ENCODE measurements around the gene ARMC9.
"Not testable (repeated sequence)": the region's sequence is repeated elsewhere in the genome, so short reads cannot be mapped to it uniquely, and the experiment has no call there.

The ARMC9 gene

DNA sequence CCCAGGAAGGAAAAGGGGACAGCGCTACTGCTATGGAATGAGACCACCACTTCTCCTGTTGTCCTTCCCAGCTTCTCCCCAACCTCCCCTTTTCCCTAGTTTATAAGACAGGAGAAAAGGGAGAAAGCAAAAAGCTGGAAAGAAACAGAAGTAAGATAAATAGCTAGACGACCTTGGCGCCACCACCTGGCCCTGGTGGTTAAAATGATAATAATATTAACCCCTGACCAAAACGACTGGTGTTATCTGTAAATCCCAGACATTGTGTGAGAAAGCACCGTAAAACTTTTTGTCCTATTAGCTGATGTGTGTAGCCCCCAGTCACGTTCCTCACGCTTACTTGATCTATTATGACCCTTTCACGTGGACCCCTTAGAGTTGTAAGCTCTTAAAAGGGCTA is 202.2 kb downstream of the ARMC9 start:
- H3K9me3 Mint-ChIP-seq (ENCODE audit: low read depth); H3K27ac Mint-ChIP-seq; H3K27me3 Mint-ChIP-seq; H3K4me3 Mint-ChIP-seq; H3K36me3 Mint-ChIP-seq: not testable (repeated sequence)
- peaks cover 12% of the 10 kb centered on the region for H3K4me1 Mint-ChIP-seq (ENCODE audit: low read depth)

DNA sequence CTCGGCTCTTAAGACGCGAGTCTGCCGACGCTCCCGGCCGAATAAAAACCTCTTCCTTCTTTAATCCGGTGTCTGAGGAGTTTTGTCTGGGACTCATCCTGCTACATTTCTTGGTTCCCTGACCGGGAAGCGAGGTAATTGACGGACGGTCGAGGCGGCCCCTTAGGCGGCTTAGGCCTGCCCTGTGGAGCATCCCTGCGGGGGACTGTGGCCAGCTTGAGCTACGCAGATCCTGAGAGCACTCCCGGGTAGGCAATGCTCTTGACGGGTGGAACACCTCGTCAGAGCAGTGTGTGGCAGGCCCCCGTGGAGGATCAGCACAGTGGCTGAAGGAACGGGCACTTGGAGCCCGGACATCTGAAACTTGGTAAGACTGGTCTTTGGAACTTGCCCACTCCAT is 202.7 kb downstream of the ARMC9 start:
- not testable (repeated sequence) for H3K36me3 Mint-ChIP-seq; H3K4me3 Mint-ChIP-seq; H3K27ac Mint-ChIP-seq; H3K27me3 Mint-ChIP-seq; H3K9me3 Mint-ChIP-seq (ENCODE audit: low read depth)
- H3K4me1 Mint-ChIP-seq (ENCODE audit: low read depth) = peaks cover 17% of the 10 kb centered on the region

DNA sequence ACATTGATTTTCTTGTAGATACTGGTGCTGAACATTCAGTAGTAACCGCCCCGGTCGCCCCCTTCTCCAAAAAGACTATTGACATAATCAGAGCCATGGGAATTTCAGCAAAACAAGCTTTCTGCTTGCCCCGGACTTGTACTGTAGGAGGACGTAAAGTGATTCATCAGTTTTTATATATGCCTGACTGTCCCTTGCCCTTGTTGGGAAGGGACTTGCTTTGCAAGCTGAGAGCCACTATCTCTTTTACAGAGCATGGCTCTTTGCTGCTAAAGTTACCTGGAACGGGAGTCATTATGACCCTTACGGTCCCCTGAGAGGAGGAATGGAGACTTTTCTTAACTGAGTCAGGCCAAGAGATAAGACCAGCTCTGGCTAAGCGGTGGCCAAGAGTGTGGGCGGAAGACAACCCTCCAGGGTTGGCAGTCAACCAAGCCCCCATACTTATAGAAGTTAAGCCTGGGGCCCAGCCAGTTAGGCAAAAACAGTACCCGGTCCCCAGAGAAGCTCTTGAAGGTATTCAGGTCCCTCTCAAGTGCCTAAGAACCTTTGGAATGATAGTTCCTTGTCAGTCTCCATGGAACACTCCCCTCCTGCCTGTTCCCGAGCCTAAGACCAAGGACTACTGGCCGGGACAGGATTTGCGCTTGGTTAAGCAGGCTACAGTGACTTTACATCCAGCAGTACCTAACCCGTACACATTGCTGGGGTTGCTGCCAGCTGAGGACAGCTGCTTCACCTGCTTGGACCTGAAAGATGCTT is 205.2 kb downstream of the ARMC9 start:
- H3K4me1 Mint-ChIP-seq (ENCODE audit: low read depth) = peaks cover 16% of the 10 kb centered on the region
- not testable (repeated sequence) for H3K4me3 Mint-ChIP-seq; H3K27me3 Mint-ChIP-seq; H3K36me3 Mint-ChIP-seq; H3K9me3 Mint-ChIP-seq (ENCODE audit: low read depth); H3K27ac Mint-ChIP-seq

DNA sequence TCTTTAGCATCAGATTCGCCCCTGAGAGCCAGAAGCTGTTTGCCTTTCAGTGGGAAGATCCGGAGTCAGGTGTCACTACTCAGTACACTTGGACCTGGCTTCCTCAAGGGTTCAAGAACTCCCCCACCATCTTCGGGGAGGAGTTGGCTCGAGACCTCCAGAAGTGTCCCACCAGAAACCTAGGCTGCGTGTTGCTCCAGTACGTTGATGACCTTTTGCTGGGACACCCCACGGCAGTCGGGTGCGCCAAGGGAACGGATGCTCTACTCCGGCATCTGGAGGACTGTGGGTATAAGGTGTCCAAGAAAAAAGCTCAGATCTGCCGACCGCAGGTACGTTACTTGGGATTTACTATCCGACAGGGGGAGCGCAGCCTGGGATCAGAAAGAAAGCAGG is 205.8 kb downstream of the ARMC9 start:
- not testable (repeated sequence) for H3K36me3 Mint-ChIP-seq; H3K27ac Mint-ChIP-seq; H3K9me3 Mint-ChIP-seq (ENCODE audit: low read depth); H3K27me3 Mint-ChIP-seq; H3K4me3 Mint-ChIP-seq
- H3K4me1 Mint-ChIP-seq (ENCODE audit: low read depth) = peaks cover 16% of the 10 kb centered on the region

DNA sequence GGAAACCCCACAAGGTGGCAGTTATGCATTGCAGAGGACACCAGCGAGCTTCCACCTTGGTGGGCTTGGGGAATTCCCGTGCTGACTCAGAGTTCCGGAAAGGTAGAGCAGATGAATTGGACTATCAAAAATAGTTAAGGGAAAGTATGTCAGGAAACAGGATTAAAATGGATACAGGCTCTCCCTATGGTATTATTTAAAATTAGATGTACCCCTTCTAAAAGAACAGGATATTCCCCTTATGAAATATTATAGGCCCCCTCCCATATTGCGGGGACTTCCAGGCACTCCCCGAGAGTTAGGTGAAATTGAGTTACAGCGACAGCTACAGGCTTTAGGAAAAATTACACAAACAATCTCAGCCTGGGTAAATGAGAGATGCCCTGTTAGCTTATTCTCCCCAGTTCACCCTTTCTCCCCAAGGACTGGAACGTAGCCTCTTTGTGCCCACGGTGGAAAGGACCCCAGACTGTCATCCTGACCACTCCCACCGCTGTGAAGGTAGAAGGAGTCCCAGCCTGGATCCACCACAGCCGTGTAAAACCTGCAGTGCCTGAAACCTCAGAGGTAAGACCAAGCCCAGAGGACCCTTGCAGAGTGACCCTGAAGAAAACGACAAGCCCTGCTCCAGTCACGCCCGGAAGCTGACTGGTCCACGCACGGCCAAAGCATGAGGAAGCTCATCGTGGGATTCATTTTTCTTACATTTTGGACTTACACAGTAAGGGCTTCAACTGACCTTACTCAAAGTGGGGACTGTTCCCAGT is 207.4 kb downstream of the ARMC9 start:
- not testable (repeated sequence) for H3K36me3 Mint-ChIP-seq; H3K27me3 Mint-ChIP-seq; H3K9me3 Mint-ChIP-seq (ENCODE audit: low read depth)
- Mint-ChIP-seq H3K4me3 (peak overlapping the region; percentile 53), H3K27ac (peak overlapping the region; percentile 29), H3K4me1 (ENCODE audit: low read depth) (peaks cover 16% of the 10 kb centered on the region)

DNA sequence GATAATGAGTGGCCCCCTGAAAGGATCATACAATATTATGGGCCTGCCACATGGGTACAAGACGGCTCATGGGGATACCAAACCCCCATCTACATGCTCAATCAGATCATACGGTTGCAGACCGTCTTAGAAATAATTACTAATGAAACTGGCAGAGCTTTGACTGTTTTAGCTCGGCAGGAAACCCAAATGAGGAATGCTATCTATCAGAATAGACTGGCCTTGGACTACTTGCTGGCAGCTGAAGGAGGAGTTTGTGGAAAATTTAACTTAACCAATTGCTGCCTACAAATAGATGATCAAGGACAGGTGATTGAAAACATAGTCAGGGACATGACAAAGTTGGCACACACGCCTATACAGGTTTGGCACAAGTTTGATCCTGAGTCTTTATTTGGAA is 209.3 kb downstream of the ARMC9 start:
- H3K4me3 Mint-ChIP-seq; H3K36me3 Mint-ChIP-seq; H3K9me3 Mint-ChIP-seq (ENCODE audit: low read depth): not testable (repeated sequence)

DNA sequence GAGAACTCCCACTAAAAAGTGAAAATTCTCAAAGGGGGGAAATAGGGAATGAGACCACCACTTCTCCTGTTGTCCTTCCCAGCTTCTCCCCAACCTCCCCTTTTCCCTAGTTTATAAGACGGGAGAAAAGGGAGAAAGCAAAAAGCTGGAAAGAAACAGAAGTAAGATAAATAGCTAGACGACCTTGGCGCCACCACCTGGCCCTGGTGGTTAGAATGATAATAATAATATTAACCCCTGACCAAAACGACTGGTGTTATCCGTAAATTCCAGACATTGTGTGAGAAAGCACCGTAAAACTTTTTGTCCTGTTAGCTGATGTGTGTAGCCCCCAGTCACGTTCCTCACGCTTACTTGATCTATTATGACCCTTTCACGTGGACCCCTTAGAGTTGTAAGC is 209.9 kb downstream of the ARMC9 start:
- not testable (repeated sequence) for H3K27me3 Mint-ChIP-seq; H3K27ac Mint-ChIP-seq; H3K9me3 Mint-ChIP-seq (ENCODE audit: low read depth); H3K4me3 Mint-ChIP-seq; H3K36me3 Mint-ChIP-seq
- H3K4me1 Mint-ChIP-seq (ENCODE audit: low read depth) = peaks cover 22% of the 10 kb centered on the region

More for the DNA sequence above, 209.3 kb downstream of the ARMC9 start:
- peaks cover 22% of the 10 kb centered on the region for H3K4me1 Mint-ChIP-seq (ENCODE audit: low read depth)
- H3K27ac Mint-ChIP-seq, H3K27me3 Mint-ChIP-seq: not testable (repeated sequence)

DNA sequence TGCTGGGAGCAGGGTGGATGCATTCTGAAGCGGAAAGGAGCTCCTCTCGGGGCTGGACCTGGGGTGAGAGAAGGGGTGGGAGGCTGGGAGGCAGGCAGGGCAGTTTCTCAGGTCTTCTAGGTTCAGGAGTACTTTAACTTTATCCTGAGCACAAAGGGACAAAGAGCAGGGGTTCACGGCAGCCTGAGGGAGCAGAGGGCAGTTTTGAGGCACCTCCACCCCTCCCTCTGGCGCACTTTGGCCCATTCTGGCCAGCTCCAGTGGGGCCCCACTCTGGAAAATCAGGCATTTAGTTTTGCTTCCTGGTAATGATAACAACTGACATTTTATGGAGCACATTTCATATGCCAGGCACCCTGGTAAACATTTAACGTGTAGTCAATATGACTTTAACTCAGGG is 211.3 kb downstream of the ARMC9 start:
- H3K36me3 Mint-ChIP-seq = peaks cover 4% of the 10 kb centered on the region
- H3K9me3 Mint-ChIP-seq (ENCODE audit: low read depth) = peaks cover 4% of the 10 kb centered on the region
- H3K4me1 Mint-ChIP-seq (ENCODE audit: low read depth) = peaks cover 22% of the 10 kb centered on the region
- H3K4me3 Mint-ChIP-seq = no peak overlapping the region
- no peak overlapping the region for H3K27ac Mint-ChIP-seq
- peaks cover 14% of the 10 kb centered on the region for H3K27me3 Mint-ChIP-seq

DNA sequence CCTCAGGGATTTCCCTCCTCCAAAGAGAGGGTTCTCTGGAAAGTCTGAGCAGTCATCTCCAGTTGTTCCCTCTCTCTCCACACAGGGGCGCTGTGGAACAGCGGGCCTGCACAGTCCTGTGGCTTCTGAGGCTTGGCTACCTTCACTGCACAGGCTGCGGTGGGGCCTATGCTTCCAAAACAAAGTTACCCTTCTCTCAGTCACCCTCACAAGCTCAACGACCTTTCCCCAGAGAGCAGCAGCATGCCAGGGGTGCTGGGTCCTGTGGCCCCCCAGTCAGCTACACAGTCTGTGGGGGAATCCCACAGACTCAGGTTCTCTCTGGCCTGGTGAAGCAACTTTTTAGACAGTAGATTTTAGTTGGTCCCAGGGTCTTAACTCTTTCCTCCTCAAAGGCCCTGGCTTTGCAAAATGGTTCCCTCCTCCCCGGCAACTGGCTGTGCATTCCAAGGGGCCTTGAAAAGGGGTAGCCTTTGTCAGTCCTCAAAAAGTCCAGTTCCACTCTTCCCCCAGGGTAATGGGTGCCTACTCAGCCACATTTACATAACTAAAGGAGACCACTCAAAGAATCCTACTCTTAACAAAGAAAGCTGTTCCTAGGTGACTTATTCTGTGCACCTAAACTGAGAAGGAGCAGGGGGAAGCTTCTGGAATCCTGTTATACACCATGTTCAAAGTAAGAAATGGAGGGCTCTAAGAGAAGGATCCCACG is 212.0 kb downstream of the ARMC9 start:
- peaks cover 4% of the 10 kb centered on the region for H3K9me3 Mint-ChIP-seq (ENCODE audit: low read depth)
- H3K27me3 Mint-ChIP-seq = peaks cover 17% of the 10 kb centered on the region
- H3K4me1 Mint-ChIP-seq (ENCODE audit: low read depth) = peaks cover 16% of the 10 kb centered on the region
- peaks cover 4% of the 10 kb centered on the region for H3K36me3 Mint-ChIP-seq
- no peak overlapping the region for H3K27ac Mint-ChIP-seq
- H3K4me3 Mint-ChIP-seq = no peak overlapping the region

DNA sequence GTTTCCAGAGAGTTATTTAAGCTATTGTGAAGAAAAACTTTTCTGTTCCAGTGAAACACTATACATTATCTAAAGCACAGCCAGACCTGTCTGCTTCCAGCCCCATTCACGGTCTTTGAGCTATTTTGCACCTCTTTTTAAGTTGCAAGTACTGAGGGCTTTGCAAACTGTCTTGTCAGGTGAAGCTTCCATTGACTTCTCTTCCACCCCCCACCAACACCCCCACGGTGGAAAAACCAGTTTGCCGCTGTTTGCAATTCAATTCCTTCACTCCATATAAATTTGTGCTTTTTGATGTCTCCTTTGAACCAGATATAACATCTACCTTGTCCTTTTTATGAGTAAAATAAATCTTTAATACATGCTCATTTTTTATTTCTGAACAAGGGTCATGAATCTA is 212.8 kb downstream of the ARMC9 start:
- H3K27ac Mint-ChIP-seq = no peak overlapping the region
- peaks cover 8% of the 10 kb centered on the region for H3K4me1 Mint-ChIP-seq (ENCODE audit: low read depth)
- peaks cover 4% of the 10 kb centered on the region for H3K36me3 Mint-ChIP-seq
- H3K27me3 Mint-ChIP-seq = peaks cover 17% of the 10 kb centered on the region
- H3K4me3 Mint-ChIP-seq = peak overlapping the region; percentile 79
- peaks cover 4% of the 10 kb centered on the region for H3K9me3 Mint-ChIP-seq (ENCODE audit: low read depth)

DNA sequence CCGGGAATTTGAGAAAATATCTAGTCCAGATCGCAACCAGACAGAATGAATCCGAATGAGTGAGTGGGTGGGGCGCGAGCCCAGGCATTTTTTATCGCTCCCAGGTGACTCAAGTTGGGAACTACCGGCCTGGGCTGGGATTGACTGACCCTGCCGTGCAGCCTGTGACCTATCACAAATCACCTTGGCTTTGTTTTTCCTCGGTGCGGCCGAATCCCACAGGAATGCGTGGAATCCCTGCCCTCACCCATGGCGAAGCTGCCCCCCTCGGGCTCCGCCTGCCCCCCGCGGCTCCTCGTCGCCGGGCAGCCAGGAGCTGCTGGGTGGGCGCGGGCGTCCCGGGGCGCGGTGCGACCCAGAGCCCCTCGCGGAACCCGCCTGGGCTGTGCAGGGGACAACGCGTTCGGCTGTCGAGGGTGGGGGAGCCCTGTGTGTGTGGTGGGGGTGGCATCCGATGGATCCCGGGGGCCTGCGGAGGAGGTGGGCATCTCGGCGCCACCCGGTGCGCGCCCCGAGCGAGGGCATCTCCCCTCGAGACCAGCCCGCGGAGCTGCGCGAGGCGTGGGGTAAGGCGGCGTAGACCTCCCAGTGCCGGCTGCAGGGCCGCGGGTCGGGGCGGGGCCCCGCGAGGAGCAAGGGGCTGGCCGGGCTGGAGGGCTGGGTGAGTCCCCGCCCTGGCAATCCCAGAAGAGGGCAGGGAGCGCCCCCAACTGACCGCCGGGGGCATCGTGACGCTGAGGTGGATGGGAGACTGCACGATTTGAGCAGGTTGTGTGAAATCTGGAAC is 213.6 kb downstream of the ARMC9 start:
- Mint-ChIP-seq H3K4me1 (ENCODE audit: low read depth) (peaks cover 5% of the 10 kb centered on the region), H3K27me3 (peaks cover 17% of the 10 kb centered on the region), H3K36me3 (peaks cover 4% of the 10 kb centered on the region), H3K27ac (no peak overlapping the region), H3K4me3 (peak overlapping the region; percentile 79), H3K9me3 (ENCODE audit: low read depth) (peaks cover 4% of the 10 kb centered on the region)

DNA sequence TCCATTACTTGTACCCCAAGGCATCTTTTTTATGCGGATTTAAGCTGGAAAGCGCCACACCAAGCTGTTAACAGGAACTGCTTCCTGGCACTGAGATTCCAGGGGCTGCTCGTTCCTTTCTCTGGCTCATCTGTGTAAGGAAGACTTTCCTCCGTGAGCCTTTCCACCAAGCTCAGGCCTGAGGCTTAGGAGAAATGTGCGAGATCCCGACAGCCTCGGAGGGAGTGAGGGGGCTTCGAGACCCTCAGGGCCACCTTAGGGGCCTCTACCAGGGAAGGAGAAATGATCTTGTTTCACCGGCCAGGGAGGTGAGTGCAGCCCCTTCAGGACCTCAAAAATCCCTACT is 214.2 kb downstream of the ARMC9 start:
- Mint-ChIP-seq H3K4me1 (ENCODE audit: low read depth) (peaks cover 5% of the 10 kb centered on the region), H3K36me3 (peaks cover 4% of the 10 kb centered on the region), H3K4me3 (peak overlapping the region; percentile 59), H3K27ac (no peak overlapping the region), H3K27me3 (peaks cover 17% of the 10 kb centered on the region), H3K9me3 (ENCODE audit: low read depth) (peaks cover 4% of the 10 kb centered on the region)

DNA sequence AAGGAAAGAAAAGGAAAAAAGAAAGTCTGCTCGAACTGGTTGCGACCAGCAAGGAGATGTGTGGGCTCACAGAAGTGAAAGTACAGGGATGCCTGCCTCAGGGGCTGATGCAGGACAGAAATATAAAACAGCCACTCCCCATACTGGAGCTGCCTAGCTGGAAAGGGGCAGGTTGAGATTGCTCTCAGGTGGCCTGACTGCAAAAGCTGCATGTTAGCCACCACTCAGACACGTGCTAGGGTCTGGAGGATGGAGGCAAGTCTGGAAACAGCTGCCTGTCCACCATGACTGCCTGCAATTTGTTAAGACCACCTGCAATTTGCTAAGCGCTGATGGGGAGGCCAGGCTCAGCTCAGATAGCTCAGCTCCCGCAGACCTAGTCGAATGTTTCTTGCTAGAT is 215.0 kb downstream of the ARMC9 start:
- H3K27ac Mint-ChIP-seq = no peak overlapping the region
- peaks cover 5% of the 10 kb centered on the region for H3K4me1 Mint-ChIP-seq (ENCODE audit: low read depth)
- H3K27me3 Mint-ChIP-seq = peaks cover 17% of the 10 kb centered on the region
- H3K9me3 Mint-ChIP-seq (ENCODE audit: low read depth) = peaks cover 4% of the 10 kb centered on the region
- H3K36me3 Mint-ChIP-seq = peaks cover 4% of the 10 kb centered on the region
- H3K4me3 Mint-ChIP-seq = no peak overlapping the region

DNA sequence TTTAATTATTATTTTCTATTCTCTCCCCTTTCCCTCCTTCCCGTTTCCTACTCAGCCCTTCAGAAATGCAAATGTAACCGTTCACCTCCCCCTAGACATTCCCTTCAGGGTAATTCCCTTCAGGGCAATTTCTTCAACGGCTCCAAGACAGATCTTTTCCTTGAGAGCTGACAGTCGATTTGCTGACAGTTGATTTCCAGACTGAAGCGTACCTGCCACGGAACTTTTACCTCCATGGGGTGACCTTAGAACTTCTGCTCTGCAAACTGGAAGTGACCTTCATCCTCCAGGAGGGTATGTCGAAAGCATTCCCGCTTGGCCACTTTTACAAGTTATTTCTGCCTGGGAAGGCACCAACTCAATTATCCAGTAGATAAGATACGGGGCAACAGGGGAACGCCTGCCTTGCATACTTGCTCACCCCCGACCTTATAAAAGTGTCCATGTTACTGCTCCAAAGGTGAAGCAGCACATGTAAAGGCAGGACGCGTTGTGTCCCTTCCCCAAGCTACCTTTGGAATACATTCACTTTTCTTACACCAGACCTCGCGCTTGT is 215.6 kb downstream of the ARMC9 start:
- Mint-ChIP-seq H3K27me3 (peaks cover 18% of the 10 kb centered on the region), H3K4me3 (no peak overlapping the region)

More for the DNA sequence above, 215.6 kb downstream of the ARMC9 start:
- H3K27ac Mint-ChIP-seq = no peak overlapping the region
- peaks cover 5% of the 10 kb centered on the region for H3K4me1 Mint-ChIP-seq (ENCODE audit: low read depth)
- peaks cover 4% of the 10 kb centered on the region for H3K36me3 Mint-ChIP-seq
- peaks cover 4% of the 10 kb centered on the region for H3K9me3 Mint-ChIP-seq (ENCODE audit: low read depth)

All from activated naive CD8-positive, alpha-beta T cell (primary cell).